HG03066 (cell line): ENCODE measurements around the gene KIZ.

ENCODE experiments used
- ATAC-seq: cut with Tn5 transposase; IDR thresholded peaks from one replicate; pipeline ENCODE4 v1.9.1; 2021; ENCODE audit warnings: low read depth; ENCODE audit not compliant: unreplicated experiment

Gene KIZ

DNA sequence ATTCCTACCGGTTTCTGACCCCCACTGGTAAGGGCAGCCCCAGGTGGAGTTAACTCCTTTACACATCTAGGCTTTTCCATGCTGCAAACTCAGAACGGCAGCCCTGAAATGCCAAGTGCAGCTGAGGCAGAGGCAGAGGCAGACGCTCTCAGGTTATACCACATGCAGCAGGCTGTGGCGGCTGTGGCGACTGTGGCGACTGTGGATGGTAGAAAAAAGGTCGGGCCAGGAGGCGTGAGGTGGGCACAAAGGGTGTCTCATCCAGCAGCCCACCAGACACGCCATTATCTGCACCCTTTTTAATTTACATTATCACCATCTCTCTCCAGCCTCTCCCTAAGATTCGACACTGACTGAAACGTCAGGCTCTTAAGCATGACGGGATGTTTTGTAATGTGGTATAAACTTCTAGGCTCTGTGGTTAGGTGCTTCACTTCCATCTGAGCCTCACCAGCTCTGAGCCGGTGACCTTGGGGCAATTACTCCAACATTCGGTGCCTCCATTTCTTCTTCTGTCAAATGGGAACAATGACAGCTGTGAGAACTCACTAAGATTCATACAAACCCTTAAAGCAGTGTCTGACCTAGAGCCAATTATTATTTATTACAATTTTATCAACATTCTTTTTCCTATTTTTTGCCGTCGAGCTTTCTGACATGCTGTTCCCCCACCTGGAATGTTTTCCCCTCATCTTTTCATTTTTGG, 8.2 kb downstream of the KIZ start:
- ATAC-seq: no peak

DNA sequence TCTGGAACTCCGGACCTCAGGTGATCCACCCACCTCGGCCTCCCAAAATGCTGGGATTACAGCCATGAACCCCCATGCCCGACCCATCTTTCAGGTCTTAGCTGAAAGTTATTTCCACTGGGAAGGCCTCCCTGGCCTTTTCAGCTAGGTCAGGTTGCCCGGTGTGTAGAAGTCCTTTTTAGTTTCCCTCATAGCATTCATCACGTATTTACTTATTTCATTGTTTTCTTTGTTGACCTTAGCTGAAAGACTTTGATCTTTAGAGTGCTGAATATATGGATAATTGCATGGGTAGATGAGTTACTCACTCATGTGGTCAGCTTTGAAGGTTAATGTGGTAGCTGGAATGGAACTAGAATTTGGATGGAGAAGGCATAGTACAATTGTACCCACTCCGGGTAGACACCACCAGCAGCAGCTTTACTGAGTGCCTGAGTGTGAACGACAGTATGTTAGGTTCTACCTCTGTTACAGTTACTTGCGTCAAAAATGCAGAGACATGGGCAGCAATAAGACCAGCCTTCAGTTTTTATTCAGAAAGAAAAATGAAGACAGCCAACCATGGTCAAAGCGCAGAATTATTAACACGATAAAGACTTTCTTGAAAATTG, 9.1 kb downstream of the KIZ start:
- no peak for ATAC-seq

DNA sequence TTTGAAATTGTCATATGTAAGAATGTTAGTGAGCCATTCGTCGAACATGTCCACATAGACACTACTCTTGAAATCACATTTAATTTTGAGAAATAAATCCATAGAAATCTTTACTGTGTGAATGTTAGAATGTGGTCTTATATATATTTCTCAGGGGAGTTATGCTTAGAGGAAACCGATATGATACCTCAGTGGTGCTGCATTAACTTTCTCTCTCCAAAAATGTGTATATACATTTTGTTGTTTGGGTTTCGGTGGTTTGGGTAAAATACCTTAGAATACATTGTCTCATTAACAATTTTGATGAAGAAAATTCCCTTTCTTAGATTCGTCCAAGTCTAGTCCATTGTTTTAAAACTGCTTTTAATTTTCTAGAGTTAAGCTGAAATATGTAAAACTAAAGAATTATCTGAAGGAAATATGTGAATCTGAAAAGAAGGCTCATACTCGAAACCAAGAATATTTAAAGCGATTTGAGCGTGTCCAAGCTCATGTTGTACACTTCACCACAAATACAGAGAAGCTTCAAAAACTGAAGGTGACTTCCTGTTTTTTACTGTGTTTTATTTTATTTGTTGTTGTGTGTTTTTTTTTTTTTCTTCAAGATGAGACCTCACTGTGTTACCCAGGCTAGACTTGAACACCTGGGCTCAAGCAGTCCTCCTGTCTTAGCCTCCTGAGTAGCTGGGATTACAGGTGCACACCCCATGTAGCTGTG, 10.3 kb downstream of the KIZ start:
- no peak for ATAC-seq

DNA sequence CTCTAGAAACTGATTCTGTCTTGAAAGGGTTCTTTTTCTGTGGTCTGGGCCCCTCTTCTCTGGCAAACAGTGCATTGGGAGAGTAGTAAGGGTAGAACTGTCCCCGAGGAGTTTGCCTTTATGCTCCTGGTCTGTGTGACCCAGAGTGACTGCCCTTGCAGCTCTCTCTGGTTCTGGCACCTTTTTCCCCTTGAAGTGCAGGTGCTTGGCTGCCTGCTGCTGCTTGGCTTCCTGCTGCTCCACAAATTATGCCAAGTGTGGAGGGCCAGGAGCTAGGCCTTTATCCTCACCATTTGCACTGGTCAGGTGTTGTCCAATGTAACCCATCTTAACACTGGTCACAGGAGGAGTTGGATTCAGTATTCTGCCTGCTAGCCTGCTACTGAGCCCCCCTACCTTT, 11.2 kb downstream of the KIZ start:
- ATAC-seq: no peak

DNA sequence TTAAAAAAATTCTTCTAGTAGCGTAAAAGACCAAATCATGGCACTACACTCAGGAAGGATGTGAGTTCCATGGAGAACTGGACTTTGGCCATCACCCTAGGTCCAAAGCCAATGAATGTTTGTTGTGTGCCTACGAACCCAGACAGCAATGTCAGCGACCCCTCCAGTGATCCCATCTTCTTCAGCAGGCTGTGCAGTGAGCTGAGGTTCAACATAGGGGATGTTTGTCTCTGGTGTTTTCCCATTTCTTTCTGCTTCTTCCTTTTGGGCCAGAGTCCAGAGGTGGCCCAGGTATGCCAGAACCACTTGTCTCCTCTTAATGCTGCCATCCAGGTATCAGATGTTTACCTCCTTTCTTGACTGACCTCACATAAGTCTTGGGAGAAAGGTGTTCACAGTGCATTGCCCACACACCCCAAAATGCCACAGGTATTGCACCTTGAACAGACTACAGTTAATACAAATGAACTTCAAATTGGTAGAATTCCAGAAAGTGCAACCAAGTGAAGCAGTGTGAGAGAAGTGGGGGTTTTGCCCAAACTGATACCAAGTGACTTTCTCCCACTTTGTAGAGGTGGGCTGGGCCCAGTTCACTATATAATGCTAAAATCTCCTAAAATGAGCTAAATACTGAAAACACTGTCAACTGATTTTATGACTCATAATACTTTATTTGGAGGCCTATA, 14.1 kb downstream of the KIZ start:
- no peak for ATAC-seq

DNA sequence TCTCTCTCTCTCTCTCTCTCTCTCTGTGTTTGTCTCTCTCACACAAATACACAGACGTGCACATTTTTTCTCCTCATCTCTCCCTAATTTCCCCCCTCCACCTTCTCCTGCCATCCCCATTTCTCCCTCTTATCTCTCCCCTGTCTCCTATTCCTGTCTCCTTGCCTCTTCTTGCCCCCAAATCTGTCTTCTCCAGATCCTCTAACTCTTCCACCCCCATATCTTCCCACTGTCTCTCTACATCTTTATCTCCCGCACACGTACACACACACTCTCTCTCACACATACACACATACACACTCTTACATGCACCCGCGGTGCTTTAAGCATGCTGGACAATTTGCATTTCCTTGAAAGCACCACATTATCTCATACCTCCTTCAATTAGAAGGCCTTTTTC, 15.9 kb downstream of the KIZ start:
- ATAC-seq: no peak

DNA sequence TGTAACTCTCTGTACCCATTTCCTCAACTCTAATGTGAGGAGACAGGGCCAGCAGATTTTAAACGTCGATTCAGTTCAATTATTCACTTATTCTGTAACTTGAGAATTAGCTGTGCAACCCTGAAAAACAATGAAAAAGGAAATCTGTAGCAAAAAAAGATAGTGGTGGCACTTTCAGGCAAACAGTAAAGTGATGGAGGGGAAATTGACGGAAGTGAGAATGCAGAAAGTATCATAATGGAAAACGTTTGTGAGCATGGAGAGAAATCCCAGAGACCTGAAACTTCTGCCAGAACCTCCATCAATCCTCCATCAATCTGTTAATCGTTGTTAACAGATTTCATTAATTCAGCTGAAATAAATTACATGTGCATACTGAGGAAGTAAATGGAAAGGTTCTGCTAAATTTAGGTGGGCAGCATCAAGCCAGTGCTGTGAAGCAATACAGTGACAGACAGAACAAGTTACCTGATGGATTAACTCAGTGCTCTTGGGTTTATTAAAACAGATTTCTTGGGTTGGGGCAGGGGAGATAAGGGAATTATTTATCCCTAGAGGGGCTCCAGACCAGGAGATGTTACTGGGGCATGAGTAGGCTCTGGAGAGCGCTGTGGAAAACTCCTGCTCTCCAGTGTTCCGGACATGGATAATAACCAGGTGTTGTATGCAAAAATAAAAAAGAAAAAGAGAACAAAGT, 17.5 kb downstream of the KIZ start:
- no peak for ATAC-seq

DNA sequence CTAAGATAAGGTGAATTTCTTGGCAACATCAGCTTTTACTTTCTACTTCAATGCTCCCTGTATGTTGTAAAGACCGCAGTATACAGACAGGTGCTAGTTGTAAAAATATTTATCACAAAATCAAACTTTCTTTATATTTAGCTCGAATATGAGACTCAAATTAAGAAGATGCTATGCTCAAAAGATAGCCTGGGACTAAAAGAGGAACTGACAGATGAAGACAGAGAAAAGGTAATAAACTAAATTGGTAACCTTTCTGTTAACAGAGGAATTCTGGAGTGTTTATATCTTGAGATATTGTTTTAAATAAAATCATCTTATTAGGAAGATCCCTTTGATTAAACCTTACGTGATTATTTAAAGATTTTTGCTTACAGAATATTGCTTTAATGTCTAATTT, 19.5 kb downstream of the KIZ start:
- no peak for ATAC-seq

DNA sequence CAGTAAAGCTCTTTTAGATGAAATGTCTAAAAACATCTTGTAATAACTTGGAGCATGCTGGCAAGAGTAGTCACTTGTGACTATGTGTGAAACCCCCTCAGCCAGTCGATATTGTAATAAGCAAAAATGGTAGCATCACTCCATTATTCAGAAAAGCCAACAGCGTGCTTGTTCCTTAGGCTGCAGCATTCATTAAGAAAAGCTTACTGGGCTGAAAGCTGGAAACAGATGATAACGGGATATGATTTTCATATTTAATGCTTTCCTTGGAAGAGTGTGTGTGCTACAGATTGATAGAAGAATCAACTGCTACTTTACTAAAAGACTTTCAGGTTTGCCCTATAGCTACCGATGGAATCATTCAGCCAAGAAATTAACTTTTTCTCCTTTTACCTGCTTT, 20.3 kb downstream of the KIZ start:
- ATAC-seq: no peak

DNA sequence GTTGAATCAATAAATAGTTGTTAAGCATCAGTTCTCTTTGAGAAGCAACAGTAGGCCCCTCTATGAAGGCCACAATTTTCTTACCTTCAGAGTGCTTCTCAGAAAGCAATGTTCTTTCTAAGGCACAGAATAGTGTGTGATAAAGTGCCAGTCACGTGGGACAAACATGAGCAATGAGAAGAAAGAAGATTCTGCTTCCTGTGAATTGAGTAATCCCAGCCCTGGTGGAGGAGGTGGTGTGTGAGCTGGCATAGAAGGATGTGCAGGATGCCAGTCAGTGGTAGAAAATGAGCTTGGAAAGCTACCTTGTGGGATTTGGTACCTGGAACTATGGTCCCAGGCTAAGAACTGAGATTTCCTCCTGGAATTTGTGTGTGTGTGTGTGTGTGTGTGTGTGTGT, 21.7 kb downstream of the KIZ start:
- no peak for ATAC-seq

DNA sequence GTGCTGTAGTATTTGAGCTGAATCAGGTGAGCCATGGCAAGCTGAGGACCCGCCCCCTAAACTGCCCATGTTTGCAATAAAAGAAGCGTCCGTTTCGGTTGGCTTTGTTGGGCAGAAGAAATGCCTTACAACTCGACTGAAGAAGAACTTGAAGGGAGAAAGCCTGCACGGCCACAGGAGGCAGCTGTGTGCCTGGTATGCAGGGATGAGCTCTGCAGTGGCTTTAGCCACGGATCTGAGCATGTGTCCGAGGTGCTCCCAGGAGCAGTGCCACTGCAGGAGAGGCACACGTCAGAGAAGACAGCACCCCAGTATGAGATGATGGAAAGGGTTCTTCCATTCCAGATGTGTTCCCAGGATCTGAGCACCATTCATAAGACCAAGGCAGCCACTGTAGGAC, 23.5 kb downstream of the KIZ start:
- no peak for ATAC-seq

DNA sequence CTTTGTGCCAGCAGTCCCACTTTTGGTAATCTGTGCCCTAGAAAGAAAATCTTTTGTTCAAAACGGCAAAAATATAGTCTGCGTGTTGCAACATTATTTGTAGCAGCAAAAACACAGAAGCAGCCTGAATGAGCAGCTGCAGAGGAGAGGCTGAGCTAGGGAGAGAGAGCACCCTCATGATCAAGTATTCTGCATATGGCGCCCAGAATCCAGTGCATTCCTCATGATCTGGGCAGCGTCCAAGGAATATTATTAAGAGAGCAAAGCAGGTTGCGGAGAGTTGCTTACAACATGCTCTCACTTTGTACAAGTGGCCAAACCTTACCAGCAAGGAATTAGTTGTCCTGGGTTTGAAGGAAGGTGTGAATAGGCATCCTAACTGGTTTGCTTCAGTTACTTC, 25.9 kb downstream of the KIZ start:
- ATAC-seq: no peak

DNA sequence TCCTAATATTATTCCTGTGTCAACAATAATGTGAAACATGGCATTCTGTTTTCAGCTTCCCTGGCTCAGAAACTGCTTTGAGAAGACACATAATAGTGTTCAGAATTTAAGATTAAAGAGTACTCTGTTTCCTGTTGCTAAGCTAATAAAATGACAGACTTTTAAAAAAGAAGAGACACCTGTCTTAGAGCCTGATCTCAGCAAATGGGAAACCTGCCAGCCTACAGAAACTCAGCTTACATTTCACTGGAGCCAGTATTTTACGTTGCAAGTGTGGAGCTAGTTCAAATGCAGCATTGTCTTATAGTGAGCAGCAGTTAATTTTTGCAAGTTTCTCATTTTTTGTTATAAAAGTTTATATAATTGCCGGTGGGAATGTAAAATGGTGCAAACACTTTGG, 28.8 kb downstream of the KIZ start:
- ATAC-seq: no peak

DNA sequence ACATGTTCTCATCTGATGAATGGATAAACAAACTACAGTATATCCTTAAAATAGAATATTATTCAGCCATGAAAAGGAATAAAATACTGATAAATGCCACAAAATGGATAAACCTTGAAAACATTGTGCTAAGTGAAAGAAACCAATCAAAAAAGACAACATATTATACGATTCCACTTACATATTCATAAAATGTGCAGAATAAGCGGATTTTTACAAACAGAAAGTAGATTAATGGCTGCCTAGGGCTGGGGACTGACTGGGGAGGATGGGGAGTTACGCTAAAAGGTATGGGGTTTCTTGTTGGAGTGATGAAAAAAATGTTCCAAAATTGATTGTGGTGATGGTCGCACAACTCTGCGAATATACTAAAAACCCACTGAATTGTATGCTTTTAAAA, 29.4 kb downstream of the KIZ start:
- no peak for ATAC-seq

DNA sequence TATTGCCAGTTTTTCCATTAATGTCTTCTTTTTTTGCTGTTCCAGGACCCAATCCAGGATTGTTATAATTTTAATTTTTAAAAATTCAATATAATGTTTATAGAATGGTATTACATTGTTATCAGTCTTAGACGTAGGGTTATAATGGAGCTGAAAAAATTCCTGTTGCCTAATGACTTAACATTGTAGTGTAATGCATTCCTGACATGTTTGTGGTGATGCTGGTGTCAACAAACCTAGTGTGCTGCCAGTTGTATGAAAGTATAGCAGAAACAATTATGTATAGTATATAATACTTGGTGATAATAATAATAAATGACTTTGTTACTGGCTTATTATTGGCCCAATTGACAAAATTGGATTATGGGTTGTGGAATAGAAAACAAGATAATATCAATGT, 30.4 kb downstream of the KIZ start:
- ATAC-seq: no peak

DNA sequence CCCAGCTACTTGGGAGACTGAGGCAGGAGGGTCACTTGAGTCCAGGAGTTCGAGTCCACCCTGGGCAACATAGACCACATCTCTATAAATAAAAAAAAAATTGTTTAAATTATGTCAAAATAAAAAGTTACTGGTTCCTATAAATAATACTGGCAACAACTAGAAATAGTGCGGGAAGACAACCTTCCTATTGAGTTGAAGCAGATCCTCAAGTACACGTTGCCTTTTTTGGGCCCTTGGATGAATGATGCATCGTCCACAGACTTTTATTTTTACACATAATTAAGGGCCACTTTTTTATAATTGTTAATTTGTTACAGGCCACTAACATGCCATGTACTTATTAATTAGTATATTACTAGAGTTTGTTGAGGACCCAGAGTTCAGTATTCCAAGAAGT, 31.1 kb downstream of the KIZ start:
- no peak for ATAC-seq

DNA sequence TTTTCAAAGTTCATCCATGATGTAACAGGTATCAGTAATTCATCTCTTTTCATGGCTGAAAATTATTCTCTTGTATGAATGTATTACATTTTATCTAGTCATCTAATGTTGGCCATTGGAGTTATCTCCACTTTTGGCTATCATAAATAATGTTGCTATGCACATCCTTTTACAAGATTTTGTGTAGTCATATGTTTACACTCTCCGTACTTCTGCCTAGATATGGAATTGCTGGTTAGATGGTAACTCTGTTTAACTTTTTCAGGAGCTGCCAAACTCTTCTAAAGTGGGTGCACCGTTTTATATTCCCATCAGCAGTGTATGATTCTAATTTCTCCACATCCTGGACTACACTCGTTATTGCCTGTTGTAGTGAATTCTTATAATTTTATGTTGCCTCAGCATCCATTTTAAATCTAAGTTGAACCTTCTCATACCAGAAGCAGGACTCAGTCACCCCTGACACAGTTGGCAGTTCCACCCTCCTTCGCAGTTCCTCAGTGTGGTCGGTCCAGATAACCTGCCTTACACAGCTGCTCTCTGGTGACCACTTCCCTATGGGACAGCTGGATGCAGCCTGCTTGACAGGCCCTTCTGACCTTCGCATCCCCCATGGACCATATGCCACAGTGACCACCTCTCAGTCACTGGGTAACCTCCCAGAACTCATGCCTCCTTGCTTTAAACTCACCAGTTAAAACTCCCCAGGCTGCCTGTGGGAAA, 33.9 kb downstream of the KIZ start:
- no peak for ATAC-seq

DNA sequence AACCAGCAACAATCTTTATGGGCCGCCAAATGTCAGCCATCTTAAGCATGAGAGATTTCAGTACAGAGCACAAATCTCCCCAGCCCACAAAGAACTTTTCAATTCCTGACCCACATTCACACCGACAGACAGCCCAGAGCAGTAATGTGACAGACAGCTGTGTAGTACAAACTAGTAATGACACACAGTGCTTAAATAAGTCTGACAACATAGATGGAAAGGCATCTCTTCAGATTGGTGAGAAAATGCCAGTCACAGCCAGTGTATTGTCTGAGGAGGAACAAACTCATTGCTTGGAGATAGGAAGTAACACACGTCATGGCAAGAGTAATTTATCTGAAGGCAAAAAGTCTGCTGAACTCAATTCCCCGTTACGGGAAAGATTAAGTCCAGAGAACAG, 36.0 kb downstream of the KIZ start:
- no peak for ATAC-seq

DNA sequence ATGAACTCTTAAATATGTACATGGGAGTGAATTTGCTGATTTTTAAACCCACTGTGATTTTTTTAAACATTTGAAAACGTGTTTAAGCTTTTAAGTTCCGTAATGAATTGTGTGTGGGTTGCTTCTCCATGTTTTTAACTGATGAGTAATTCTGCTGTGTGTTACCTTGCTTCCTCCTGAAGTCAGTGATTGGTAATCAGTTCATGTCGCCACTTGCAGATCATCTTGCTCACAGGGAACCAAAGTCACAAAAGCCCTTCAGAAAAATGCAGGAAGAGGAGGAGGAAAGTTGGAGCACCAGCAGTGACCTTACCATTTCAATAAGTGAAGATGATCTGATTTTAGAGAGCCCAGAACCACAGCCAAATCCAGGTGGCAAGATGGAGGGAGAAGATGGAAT, 36.7 kb downstream of the KIZ start:
- ATAC-seq: no peak

DNA sequence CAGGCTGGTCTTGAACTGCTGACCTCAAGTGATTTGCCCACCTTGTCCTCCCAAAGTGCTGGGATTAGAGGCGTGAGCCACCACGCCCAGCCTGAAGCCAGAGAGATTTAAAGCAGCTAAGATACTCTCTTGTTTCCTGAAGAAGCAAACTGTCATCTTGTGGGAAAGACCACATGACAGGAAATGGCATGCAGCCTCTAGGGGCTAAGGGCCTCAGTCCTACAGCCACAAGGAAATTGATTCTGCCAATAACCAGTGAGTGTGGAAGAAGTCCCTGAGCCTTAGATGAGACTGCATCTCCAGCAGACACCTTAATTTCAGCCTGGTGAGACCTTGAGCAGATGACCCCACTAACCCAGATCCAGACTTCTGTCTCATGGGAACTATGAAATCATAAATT, 40.9 kb downstream of the KIZ start:
- ATAC-seq: no peak
